A549 (cell line): ENCODE data around the gene MYB. TPM values are rescaled to one million over a fixed set of nuclear protein-coding genes. Genes with fewer than 3 reads are reported as not detected.

Experiments used
- ATAC-seq, 2 experiments: fragments of 200-7000 bp in 1 of 2; fragments of >200 bp in 1 of 2; cut with Nextera tagmentation in 1 of 2; cut with Tn5 transposase in 1 of 2; 3 replicates each; pipeline versions ENCODE4 v1.8.0 to v1.9.1; 2018 to 2020; ENCODE audit warnings: mild to moderate bottlenecking in 1 of 2, moderate library complexity in 1 of 2
- CTCF ChIA-PET: fragments of 300-600 bp; sonication (Branson Sonifier 250); formaldehyde crosslinking; extraction: SDS; loops from one replicate; lab custom pipeline; 2021; ENCODE audit warnings: antibody characterized with exemption, inconsistent platforms; lab: Yijun Ruan, JAX
- POLR2A ChIA-PET: fragments of 350-600 bp; formaldehyde crosslinking; extraction: SDS; loops from one replicate; lab custom pipeline; 2021; ENCODE audit warnings: antibody characterized with exemption, inconsistent platforms; lab: Yijun Ruan, JAX
- DNase-seq, 2 experiments: peaks; one replicate each; pipeline versions ENCODE4 v3.0.0 to v3.0.0-alpha.2; 2011 to 2016; ENCODE audit warnings: low read depth in 1 of 2, low spot score in 1 of 2
- FAIRE-seq: peaks from 2 replicates; lab custom pipeline; 2011; peaks lifted over from hg19 to GRCh38; lab: Jason Lieb, UNC
- H3K27ac ChIP-seq, 2 experiments: fragments of >200 bp; sonication (Bioruptor Twin); formaldehyde crosslinking; 3 replicates each; pipeline ENCODE4 v1.5.1; 2016 to 2017
- H3K4me1 ChIP-seq: fragments of >200 bp; sonication (Bioruptor Twin); formaldehyde crosslinking; 3 replicates; pipeline ENCODE4 v1.6.1; 2016
- H3K4me2 ChIP-seq: fragments of >200 bp; sonication (Bioruptor Twin); formaldehyde crosslinking; 3 replicates; pipeline ENCODE4 v1.6.1; 2016
- H3K4me3 ChIP-seq: fragments of >200 bp; sonication (Bioruptor Twin); formaldehyde crosslinking; 3 replicates; pipeline ENCODE4 v1.5.1; 2016
- H3K9me3 ChIP-seq: fragments of >200 bp; sonication (Bioruptor Twin); formaldehyde crosslinking; 3 replicates; pipeline ENCODE4 v1.6.1; 2016
- ATOH8 ChIP-seq: fragments of 250-450 bp; sonication (Bioruptor Pico); IDR thresholded peaks from 2 replicates; pipeline ENCODE4 v1.5.0; 2020; ENCODE audit warnings: low read depth, mild to moderate bottlenecking, moderate library complexity
- EHF ChIP-seq: fragments of 250-450 bp; sonication (Bioruptor Pico); IDR thresholded peaks from 2 replicates; pipeline ENCODE4 v1.5.0; 2020; ENCODE audit warnings: mild to moderate bottlenecking
- ESRRA ChIP-seq: fragments of 150-350 bp; IDR thresholded peaks from 2 replicates; pipeline ENCODE4 v1.6.1; 2014; ENCODE audit warnings: mild to moderate bottlenecking, low read length, borderline replicate concordance
- HDAC2 ChIP-seq: fragments of 200-600 bp; sonication (generic); IDR thresholded peaks from 2 replicates; pipeline ENCODE4 v1.6.1; 2016
- HEYL ChIP-seq: fragments of 250-450 bp; sonication (Bioruptor Pico); IDR thresholded peaks from 2 replicates; pipeline ENCODE4 v1.8.0; 2021; ENCODE audit warnings: mild to moderate bottlenecking, moderate library complexity
- HMGXB4 ChIP-seq: fragments of 250-450 bp; sonication (Bioruptor Pico); IDR thresholded peaks from 2 replicates; pipeline ENCODE4 v1.5.0; 2021; ENCODE audit warnings: mild to moderate bottlenecking, moderate library complexity, borderline replicate concordance
- HOXB5 ChIP-seq: fragments of 250-450 bp; sonication (Bioruptor Pico); IDR thresholded peaks from 2 replicates; pipeline ENCODE4 v1.5.0; 2020; ENCODE audit warnings: mild to moderate bottlenecking, moderate library complexity
- KDM1A ChIP-seq: fragments of 200-600 bp; sonication (generic); IDR thresholded peaks from 2 replicates; pipeline ENCODE4 v1.6.1; 2016; ENCODE audit warnings: low read depth, mild to moderate bottlenecking
- KDM5A ChIP-seq: fragments of 200-600 bp; sonication (generic); IDR thresholded peaks from 2 replicates; pipeline ENCODE4 v1.6.1; 2016; ENCODE audit warnings: antibody characterized with exemption, mild to moderate bottlenecking
- MAFK ChIP-seq: fragments of 450-650 bp; IDR thresholded peaks from 2 replicates; pipeline ENCODE4 v1.6.1; 2014; ENCODE audit not compliant: partially characterized antibody
- NFE2L2 ChIP-seq: fragments of 150-350 bp; conservative IDR thresholded peaks from 2 replicates; pipeline ENCODE4 v1.6.1; 2014; ENCODE audit warnings: low read length
- NR3C1 ChIP-seq: fragments of >200 bp; sonication (Bioruptor Twin); formaldehyde crosslinking; IDR thresholded peaks from 3 replicates; pipeline ENCODE4 v1.6.1; 2017
- PBX3 ChIP-seq: IDR thresholded peaks from 2 replicates; pipeline ENCODE4 v1.6.1; 2012
- PHF8 ChIP-seq: fragments of 200-600 bp; sonication (generic); IDR thresholded peaks from 2 replicates; pipeline ENCODE4 v1.6.1; 2016; ENCODE audit warnings: low read depth, mild to moderate bottlenecking, antibody characterized with exemption, moderate library complexity, borderline replicate concordance
- POLR2AphosphoS2 ChIP-seq: conservative IDR thresholded peaks from 2 replicates; pipeline ENCODE4 v1.6.1; 2012; ENCODE audit warnings: low read length, improper control_type of control experiment, inconsistent platforms
- RARB ChIP-seq: fragments of 250-450 bp; sonication (Bioruptor Pico); IDR thresholded peaks from 2 replicates; pipeline ENCODE4 v1.8.0; 2021; ENCODE audit warnings: mild to moderate bottlenecking, moderate library complexity
- RFX5 ChIP-seq: fragments of 450-650 bp; IDR thresholded peaks from 2 replicates; pipeline ENCODE4 v1.7.1; 2014; ENCODE audit warnings: antibody characterized with exemption, mild to moderate bottlenecking, moderate library complexity
- SMC3 ChIP-seq: fragments of >200 bp; sonication (Bioruptor Twin); formaldehyde crosslinking; IDR thresholded peaks from 3 replicates; pipeline ENCODE4 v1.6.1; 2018; ENCODE audit warnings: inconsistent platforms
- TP53 ChIP-seq: fragments of 250-450 bp; sonication (Bioruptor Pico); IDR thresholded peaks from 2 replicates; pipeline ENCODE4 v1.5.0; 2021; ENCODE audit warnings: mild to moderate bottlenecking, moderate library complexity
- ZFP36 ChIP-seq: fragments of 450-650 bp; IDR thresholded peaks from 2 replicates; pipeline ENCODE4 v1.6.1; 2014; ENCODE audit warnings: borderline replicate concordance; ENCODE audit not compliant: partially characterized antibody
- ZNF302 ChIP-seq: fragments of 250-450 bp; sonication (Bioruptor Pico); IDR thresholded peaks from 2 replicates; pipeline ENCODE4 v1.9.0; 2021; ENCODE audit warnings: inconsistent platforms, mild to moderate bottlenecking, moderate library complexity
- ZSCAN20 ChIP-seq: fragments of 250-450 bp; sonication (Bioruptor Pico); IDR thresholded peaks from 2 replicates; pipeline ENCODE4 v1.8.0; 2022; ENCODE audit warnings: mild to moderate bottlenecking, moderate library complexity
- WGBS: methylation state at CpG from one replicate; pipeline ENCODE4 v1.1.6; 2017; ENCODE audit errors: missing lambda C conversion rate; 5-methylcytosine and 5-hydroxymethylcytosine counted together
- polyA plus RNA-seq, 4 experiments: library from polyadenylated mRNA; depleted of rRNA in 3 of 4; stranded (reverse); fragments of >200 nt; fragmentation: RNase III in 1 of 4; extraction: RNeasy Plus Mini Kit Qiagen cat#74134 plus additional on column Dnase treatment in 1 of 4; gene quantifications; 2 replicates in 3 of 4; 3 replicates in 1 of 4; pipeline ENCODE4 v1.2.3, GENCODE V29; 2011 to 2017
- TF ChIP-seq, protein P1 (sequence below): fragments of 450-650 bp; IDR thresholded peaks from 2 replicates; pipeline ENCODE4 v1.6.1; 2014; ENCODE audit warnings: antibody characterized with exemption
- TF ChIP-seq, protein P2 (sequence below): fragments of >200 bp; sonication (Bioruptor Twin); formaldehyde crosslinking; IDR thresholded peaks from 3 replicates; pipeline ENCODE4 v1.6.1; 2016
- TF ChIP-seq, protein P3 (sequence below): fragments of 200-600 bp; sonication (generic); IDR thresholded peaks from 2 replicates; pipeline ENCODE4 v1.6.1; 2016; ENCODE audit warnings: antibody characterized with exemption, mild to moderate bottlenecking, moderate library complexity

MYB gene
- polyA plus RNA-seq, 2 of the 4 experiments (the other 2 are of a cell fraction) = 0.22 to 0.27 TPM

GRCh38 chr6:135212020-135212806, 31.1 kb downstream of the MYB start (continued):
- no peak for TF ChIP-seq ATOH8

DNA sequence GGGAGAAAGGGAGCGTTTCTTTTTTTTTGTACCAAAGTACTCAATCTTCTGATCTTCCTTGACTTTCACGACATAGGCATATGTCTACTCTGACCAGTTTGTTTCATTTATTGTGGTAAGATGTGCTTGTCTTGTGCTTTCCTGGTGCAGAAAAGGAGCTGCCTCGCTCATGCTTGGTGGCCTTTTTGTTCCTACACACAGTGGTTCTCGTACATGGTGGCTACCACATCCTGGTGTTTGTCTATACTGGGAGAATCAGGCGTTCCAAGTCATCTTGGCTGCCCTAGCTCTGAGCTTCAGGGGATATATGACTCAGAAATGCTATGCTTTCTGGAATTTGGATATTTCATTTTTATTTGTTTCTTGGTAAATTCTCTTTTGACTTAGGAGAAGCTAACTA, 31.8 kb downstream of the MYB start:
- Histone ChIP-seq H3K4me1 (no peaks in the 10 kb centered on the region), H3K4me3 (no peak overlapping the region), H3K27ac (no peak overlapping the region), H3K4me2 (no peak overlapping the region), H3K9me3 (0 out of 3 replicates have a peak, but pooled peaks cover 3% of the 10 kb centered on the region)
- ATAC-seq (no peak), FAIRE-seq (no peak), DNase-seq (no peak)
- WGBS = 65% methylated on average over 5 of the region's 5 CpGs
- TF ChIP-seq, protein P1, sequence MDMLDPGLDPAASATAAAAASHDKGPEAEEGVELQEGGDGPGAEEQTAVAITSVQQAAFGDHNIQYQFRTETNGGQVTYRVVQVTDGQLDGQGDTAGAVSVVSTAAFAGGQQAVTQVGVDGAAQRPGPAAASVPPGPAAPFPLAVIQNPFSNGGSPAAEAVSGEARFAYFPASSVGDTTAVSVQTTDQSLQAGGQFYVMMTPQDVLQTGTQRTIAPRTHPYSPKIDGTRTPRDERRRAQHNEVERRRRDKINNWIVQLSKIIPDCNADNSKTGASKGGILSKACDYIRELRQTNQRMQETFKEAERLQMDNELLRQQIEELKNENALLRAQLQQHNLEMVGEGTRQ = no peak
- no peak for TF ChIP-seq HOXB5 (CRISPR knock-in tag)
- no peak for TF ChIP-seq HDAC2
- no peak for TF ChIP-seq ZNF302
- no peak for TF ChIP-seq ZFP36
- TF ChIP-seq KDM1A = no peak
- no peak for TF ChIP-seq HMGXB4
- no peak for TF ChIP-seq SMC3
- no peak for TF ChIP-seq HEYL (CRISPR knock-in tag)
- TF ChIP-seq RFX5 = no peak
- no peak for TF ChIP-seq ESRRA
- TF ChIP-seq POLR2AphosphoS2 = no peak
- TF ChIP-seq KDM5A = no peak
- TF ChIP-seq RARB = no peak
- TF ChIP-seq, protein P2, sequence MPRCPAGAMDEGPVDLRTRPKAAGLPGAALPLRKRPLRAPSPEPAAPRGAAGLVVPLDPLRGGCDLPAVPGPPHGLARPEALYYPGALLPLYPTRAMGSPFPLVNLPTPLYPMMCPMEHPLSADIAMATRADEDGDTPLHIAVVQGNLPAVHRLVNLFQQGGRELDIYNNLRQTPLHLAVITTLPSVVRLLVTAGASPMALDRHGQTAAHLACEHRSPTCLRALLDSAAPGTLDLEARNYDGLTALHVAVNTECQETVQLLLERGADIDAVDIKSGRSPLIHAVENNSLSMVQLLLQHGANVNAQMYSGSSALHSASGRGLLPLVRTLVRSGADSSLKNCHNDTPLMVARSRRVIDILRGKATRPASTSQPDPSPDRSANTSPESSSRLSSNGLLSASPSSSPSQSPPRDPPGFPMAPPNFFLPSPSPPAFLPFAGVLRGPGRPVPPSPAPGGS = no peak
- CTCF ChIA-PET = no interaction called here
- POLR2A ChIA-PET = no interaction called here

DNA sequence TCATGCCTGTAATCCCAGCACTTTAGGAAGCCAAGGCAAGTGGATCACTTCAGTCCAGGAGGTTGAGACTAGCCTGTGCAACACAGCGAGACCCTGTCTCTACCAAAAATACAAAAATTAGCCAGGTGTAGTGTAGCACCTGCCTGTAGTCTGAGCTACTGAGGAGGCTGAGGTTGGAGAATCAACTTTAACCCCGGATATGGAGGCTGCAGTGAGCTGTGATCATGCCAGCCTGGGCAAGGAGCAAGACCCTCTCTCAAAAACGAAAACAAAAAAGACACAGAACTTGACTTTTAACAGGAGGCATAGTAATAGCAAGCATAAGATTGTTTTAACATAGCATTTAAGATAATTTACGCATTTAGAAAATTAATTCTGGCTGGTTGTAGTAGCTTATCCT, 32.5 kb downstream of the MYB start:
- DNase-seq (no peak), FAIRE-seq (no peak), ATAC-seq (no peak)
- CTCF ChIA-PET = interaction anchor here (0.6 kb wide), 1 partner anchor 39 kb away, joined by 3 read pairs; no protein-coding TSS in a partner anchor
- Histone ChIP-seq H3K9me3 (0 out of 3 replicates have a peak, but pooled peaks cover 3% of the 10 kb centered on the region), H3K4me2 (no peak overlapping the region), H3K27ac (no peak overlapping the region), H3K4me3 (no peak overlapping the region), H3K4me1 (no peaks in the 10 kb centered on the region)
- TF ChIP-seq, protein P3, sequence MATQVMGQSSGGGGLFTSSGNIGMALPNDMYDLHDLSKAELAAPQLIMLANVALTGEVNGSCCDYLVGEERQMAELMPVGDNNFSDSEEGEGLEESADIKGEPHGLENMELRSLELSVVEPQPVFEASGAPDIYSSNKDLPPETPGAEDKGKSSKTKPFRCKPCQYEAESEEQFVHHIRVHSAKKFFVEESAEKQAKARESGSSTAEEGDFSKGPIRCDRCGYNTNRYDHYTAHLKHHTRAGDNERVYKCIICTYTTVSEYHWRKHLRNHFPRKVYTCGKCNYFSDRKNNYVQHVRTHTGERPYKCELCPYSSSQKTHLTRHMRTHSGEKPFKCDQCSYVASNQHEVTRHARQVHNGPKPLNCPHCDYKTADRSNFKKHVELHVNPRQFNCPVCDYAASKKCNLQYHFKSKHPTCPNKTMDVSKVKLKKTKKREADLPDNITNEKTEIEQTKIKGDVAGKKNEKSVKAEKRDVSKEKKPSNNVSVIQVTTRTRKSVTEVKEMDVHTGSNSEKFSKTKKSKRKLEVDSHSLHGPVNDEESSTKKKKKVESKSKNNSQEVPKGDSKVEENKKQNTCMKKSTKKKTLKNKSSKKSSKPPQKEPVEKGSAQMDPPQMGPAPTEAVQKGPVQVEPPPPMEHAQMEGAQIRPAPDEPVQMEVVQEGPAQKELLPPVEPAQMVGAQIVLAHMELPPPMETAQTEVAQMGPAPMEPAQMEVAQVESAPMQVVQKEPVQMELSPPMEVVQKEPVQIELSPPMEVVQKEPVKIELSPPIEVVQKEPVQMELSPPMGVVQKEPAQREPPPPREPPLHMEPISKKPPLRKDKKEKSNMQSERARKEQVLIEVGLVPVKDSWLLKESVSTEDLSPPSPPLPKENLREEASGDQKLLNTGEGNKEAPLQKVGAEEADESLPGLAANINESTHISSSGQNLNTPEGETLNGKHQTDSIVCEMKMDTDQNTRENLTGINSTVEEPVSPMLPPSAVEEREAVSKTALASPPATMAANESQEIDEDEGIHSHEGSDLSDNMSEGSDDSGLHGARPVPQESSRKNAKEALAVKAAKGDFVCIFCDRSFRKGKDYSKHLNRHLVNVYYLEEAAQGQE = no peak
- TF ChIP-seq PBX3 (no peak), PHF8 (no peak), TP53 (CRISPR knock-in tag) (no peak), SMC3 (no peak), ZSCAN20 (CRISPR knock-in tag) (no peak), KDM5A (no peak), NFE2L2 (no peak), EHF (CRISPR knock-in tag) (no peak), MAFK (no peak), ESRRA (no peak), NR3C1 (no peak), POLR2AphosphoS2 (no peak)
- POLR2A ChIA-PET = no interaction called here
- 59% methylated on average over 4 of the region's 4 CpGs for WGBS
